Activated CD4-positive, alpha-beta T cell treated with anti-CD3 and anti-CD28 coated beads, Interleukin-2, amount 10 ng/mL, durations not matched to agents 7 days and 5 days (primary cell): ENCODE results near the gene C22orf23. TPM values are rescaled to one million over a fixed set of nuclear protein-coding genes. Genes with fewer than 3 reads are reported as not detected.

Source experiments
- CTCF ChIA-PET: fragments of 350-600 bp; sonication (Branson Sonifier 250); formaldehyde crosslinking; loops from one replicate; lab custom pipeline; 2021; ENCODE audit warnings: antibody characterized with exemption; lab: Charles Lee
- POLR2A ChIA-PET: fragments of 350-600 bp; sonication (Branson Sonifier 250); formaldehyde crosslinking; loops from one replicate; lab custom pipeline; 2021; ENCODE audit warnings: antibody characterized with exemption; lab: Charles Lee
- DNase-seq: peaks from one replicate; pipeline ENCODE4 v3.0.0-alpha.2; 2020
- H3K27ac Mint-ChIP-seq: one replicate; pipeline ENCODE4 v1.8.0; 2021; ENCODE audit warnings: mild to moderate bottlenecking, moderate library complexity, mixed read lengths
- H3K27me3 Mint-ChIP-seq: one replicate; pipeline ENCODE4 v1.8.0; 2021; ENCODE audit warnings: mixed read lengths
- H3K36me3 Mint-ChIP-seq: one replicate; pipeline ENCODE4 v1.8.0; 2021; ENCODE audit warnings: low read depth, mixed read lengths
- H3K4me1 Mint-ChIP-seq: one replicate; pipeline ENCODE4 v1.8.0; 2021; ENCODE audit warnings: mixed read lengths
- H3K4me3 Mint-ChIP-seq: one replicate; pipeline ENCODE4 v1.8.0; 2021; ENCODE audit warnings: mild to moderate bottlenecking, moderate library complexity, mixed read lengths
- H3K9me3 Mint-ChIP-seq: one replicate; pipeline ENCODE4 v1.8.0; 2021; ENCODE audit warnings: mixed read lengths
- total RNA-seq, 2 experiments: library from RNA; stranded (reverse); gene quantifications; one replicate each; pipeline ENCODE4 v1.2.3, GENCODE V29; 2021

Gene C22orf23
- total RNA-seq, 2 experiments from 2014 or later, result 0.23 TPM; not detected in 1

DNA sequence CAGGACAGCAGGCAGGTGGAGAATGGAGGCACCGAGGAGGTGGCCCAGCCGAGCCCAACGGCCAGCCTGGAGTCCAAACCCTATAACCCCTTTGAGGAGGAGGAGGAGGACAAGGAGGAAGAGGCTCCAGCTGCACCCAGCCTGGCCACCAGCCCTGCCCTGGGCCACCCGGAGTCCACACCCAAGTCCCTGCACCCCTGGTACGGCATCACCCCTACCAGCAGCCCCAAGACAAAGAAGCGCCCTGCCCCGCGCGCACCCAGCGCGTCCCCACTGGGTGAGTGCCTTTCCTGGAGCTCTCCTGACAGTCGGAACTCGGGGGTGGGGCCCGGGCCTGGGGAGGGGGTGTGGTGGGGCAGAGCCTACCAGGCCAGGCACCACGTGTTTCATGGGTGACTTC is 27.6 kb downstream of the C22orf23 start:
- Mint-ChIP-seq H3K9me3 (no peaks in the 10 kb centered on the region), H3K27me3 (no peaks in the 10 kb centered on the region), H3K27ac (no peak overlapping the region), H3K36me3 (peaks cover 10% of the 10 kb centered on the region), H3K4me3 (no peak overlapping the region), H3K4me1 (peaks cover 5% of the 10 kb centered on the region)
- DNase-seq, result no peak
- ChIA-PET CTCF (no interaction called here), POLR2A (no interaction called here)

DNA sequence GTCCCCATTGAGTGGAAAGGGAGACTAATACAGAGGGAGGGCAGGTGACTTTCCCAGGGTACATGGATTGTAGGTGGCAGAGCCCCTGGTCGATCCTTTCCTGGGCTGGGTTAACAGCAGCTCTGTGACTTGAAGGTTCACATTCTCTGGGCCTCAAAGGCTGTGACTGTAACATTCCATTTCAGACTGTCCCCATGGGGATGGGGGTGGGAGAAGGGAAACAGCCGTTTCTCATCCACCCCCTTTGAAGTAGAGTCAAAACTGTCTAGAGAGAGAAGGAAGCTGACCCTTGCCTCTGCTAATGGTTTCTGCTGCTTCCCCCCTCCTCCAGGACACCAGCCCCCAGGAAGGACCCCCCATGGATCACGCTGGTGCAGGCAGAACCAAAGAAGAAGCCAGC is 28.1 kb downstream of the C22orf23 start:
- Mint-ChIP-seq H3K27me3 (no peaks in the 10 kb centered on the region), H3K36me3 (peaks cover 10% of the 10 kb centered on the region), H3K27ac (no peak overlapping the region), H3K9me3 (no peaks in the 10 kb centered on the region), H3K4me3 (no peak overlapping the region), H3K4me1 (peaks cover under 1% of the 10 kb centered on the region)
- POLR2A ChIA-PET, result no interaction called here
- CTCF ChIA-PET, result no interaction called here
- DNase-seq, result no peak

DNA sequence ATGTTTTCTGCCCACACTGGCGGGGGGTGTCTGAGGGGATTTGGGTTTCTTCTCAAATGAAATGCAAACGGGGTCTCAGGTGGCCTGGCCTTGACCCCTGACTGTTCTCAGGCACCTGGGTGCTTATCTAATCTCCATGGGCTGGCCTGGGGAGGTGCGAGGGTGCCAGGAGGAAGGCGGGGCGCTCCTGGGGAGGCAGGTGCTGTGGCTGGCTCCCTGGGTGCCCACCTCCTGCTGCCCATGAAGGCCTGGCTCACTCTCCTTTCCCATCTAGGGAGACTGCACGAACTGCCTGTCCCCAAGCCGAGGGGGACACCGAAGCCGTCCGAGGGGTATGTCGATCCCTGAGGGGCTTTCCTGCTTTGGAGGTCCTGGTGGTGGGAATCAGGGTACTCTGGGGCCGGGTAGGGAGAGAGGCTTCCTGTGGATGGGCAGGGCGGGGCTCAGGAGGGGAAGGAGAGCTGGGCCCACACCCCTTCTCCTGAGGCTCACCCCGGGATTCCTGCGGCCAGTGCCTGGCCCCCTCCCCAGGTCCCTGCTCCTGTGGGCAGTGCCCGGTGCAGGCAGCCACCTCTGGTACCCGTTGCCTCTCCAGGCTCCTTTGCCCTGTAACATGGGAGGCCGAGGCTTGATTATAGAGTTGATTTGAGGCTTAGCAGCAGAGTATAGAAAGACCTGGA is 28.9 kb downstream of the C22orf23 start:
- Mint-ChIP-seq H3K27me3 (no peaks in the 10 kb centered on the region), H3K4me3 (no peak overlapping the region), H3K27ac (no peak overlapping the region), H3K9me3 (no peaks in the 10 kb centered on the region), H3K4me1 (peaks cover 8% of the 10 kb centered on the region), H3K36me3 (peaks cover 14% of the 10 kb centered on the region)
- CTCF ChIA-PET, result no interaction called here
- DNase-seq, result no peak
- POLR2A ChIA-PET, result no interaction called here

GRCh38 chr22:37923927-37924326 is 29.5 kb downstream of the C22orf23 start:
- H3K36me3 Mint-ChIP-seq, result peaks cover 12% of the 10 kb centered on the region
- H3K27me3 Mint-ChIP-seq, result no peaks in the 10 kb centered on the region
- H3K27ac Mint-ChIP-seq, result no peak overlapping the region
- H3K4me3 Mint-ChIP-seq, result no peak overlapping the region
- DNase-seq, result no peak
- no peaks in the 10 kb centered on the region for H3K9me3 Mint-ChIP-seq
- peaks cover 8% of the 10 kb centered on the region for H3K4me1 Mint-ChIP-seq
- ChIA-PET POLR2A (no interaction called here), CTCF (no interaction called here)

- ChIA-PET CTCF (no interaction called here), POLR2A (no interaction called here)
- peaks cover 11% of the 10 kb centered on the region for H3K36me3 Mint-ChIP-seq
Measured at GRCh38 chr22:37922191-37922590, 31.2 kb downstream of the C22orf23 start.

GRCh38 chr22:37920126-37920525 is 33.3 kb downstream of the C22orf23 start:
- H3K27me3 Mint-ChIP-seq, result no peaks in the 10 kb centered on the region
- H3K9me3 Mint-ChIP-seq, result no peaks in the 10 kb centered on the region
- ChIA-PET POLR2A (no interaction called here), CTCF (interaction anchor here (0.7 to 1.4 kb wide), 2 partner anchors 15 to 102 kb away, joined by 3 read pairs; no protein-coding TSS in a partner anchor)
- peak overlapping the region; percentile 91 for H3K27ac Mint-ChIP-seq
- peak overlapping the region; percentile 17 for H3K4me3 Mint-ChIP-seq
- peaks cover 15% of the 10 kb centered on the region for H3K36me3 Mint-ChIP-seq
- peaks cover 11% of the 10 kb centered on the region for H3K4me1 Mint-ChIP-seq
- no peak for DNase-seq

More at GRCh38 chr22:37922191-37922590, 31.2 kb downstream of the C22orf23 start:
- Mint-ChIP-seq H3K27me3 (no peaks in the 10 kb centered on the region), H3K4me1 (peaks cover 11% of the 10 kb centered on the region), H3K27ac (no peak overlapping the region), H3K9me3 (no peaks in the 10 kb centered on the region), H3K4me3 (no peak overlapping the region)
- no peak for DNase-seq

- CTCF ChIA-PET, result interaction anchor here (0.7 to 1.6 kb wide), 3 partner anchors 15 to 101 kb away, joined by 3 to 4 read pairs (median 4); no protein-coding TSS in a partner anchor
- Mint-ChIP-seq H3K27me3 (no peaks in the 10 kb centered on the region), H3K4me3 (no peak overlapping the region), H3K4me1 (peaks cover 11% of the 10 kb centered on the region), H3K27ac (no peak overlapping the region), H3K36me3 (peaks cover 15% of the 10 kb centered on the region), H3K9me3 (no peaks in the 10 kb centered on the region)
- no peak for DNase-seq
- POLR2A ChIA-PET, result no interaction called here
Measured at GRCh38 chr22:37918580-37919270, 34.7 kb downstream of the C22orf23 start.

GRCh38 chr22:37917874-37918548 is 35.4 kb downstream of the C22orf23 start:
- H3K36me3 Mint-ChIP-seq, result peaks cover 17% of the 10 kb centered on the region
- H3K27ac Mint-ChIP-seq, result no peak overlapping the region
- ChIA-PET POLR2A (no interaction called here), CTCF (interaction anchor here (1.6 kb wide), 1 partner anchor 19 kb away, joined by 4 read pairs; no protein-coding TSS in a partner anchor)
- H3K4me1 Mint-ChIP-seq, result peaks cover 16% of the 10 kb centered on the region
- no peaks in the 10 kb centered on the region for H3K9me3 Mint-ChIP-seq
- H3K4me3 Mint-ChIP-seq, result no peak overlapping the region
- H3K27me3 Mint-ChIP-seq, result no peaks in the 10 kb centered on the region
- no peak for DNase-seq

DNA sequence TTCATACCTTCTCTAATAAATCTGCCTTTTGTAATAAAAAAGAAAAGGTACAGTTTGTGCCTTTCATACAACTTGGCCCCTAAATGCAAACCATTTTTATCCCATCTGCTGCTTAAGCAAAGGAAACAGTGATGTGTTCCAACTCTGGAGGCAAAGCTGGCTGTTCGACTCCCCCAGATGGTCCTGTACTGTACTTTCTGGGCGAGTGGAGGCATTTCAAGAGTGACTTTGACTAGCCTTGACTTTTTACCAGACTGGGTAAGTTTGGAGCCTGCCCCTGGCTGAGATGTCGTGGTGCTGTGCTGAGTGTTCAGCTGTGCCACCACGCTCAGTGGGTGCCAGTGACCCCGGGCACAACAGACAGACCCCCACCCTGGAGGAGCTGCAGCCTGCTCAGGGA is 37.1 kb downstream of the C22orf23 start:
- peaks cover 15% of the 10 kb centered on the region for H3K36me3 Mint-ChIP-seq
- POLR2A ChIA-PET, result interaction anchor here (0.6 kb wide), 1 partner anchor 66 kb away, joined by 4 read pairs; no protein-coding TSS in a partner anchor
- peaks cover 26% of the 10 kb centered on the region for H3K4me1 Mint-ChIP-seq
- H3K27ac Mint-ChIP-seq, result no peak overlapping the region
- no peaks in the 10 kb centered on the region for H3K27me3 Mint-ChIP-seq
- no peak for DNase-seq
- H3K4me3 Mint-ChIP-seq, result no peak overlapping the region
- CTCF ChIA-PET, result interaction anchor here (0.6 to 0.8 kb wide), 2 partner anchors 11 to 39 kb away, joined by 3 to 4 read pairs; partner anchors contain the start of gene MICALL1
- H3K9me3 Mint-ChIP-seq, result no peaks in the 10 kb centered on the region

DNA sequence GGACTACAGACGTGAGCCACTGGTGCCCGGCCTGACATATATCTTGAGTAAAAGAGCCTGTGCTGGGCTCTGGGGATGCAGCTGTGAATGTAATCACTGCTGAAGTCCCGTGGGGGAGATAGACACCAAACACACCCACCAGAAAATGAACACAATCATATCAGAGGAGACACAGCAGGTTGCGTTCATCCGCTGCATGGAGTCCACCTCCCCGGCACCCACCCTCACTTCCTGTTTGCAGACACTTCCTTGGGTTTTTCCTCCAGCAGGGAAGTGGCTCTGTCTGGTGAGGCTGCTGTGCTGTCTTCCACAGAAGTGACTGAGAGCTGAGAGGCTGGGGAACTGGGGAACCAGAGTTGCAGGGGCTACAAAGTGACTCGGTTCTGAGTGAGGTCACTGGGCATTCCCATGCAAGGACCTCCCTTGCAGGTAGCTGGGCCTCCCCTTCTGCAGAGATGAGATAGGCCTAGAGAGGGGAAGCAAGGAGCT is 40.1 kb downstream of the C22orf23 start:
- Mint-ChIP-seq H3K36me3 (peaks cover 11% of the 10 kb centered on the region), H3K4me3 (no peak overlapping the region), H3K4me1 (peaks cover 22% of the 10 kb centered on the region), H3K27me3 (no peaks in the 10 kb centered on the region), H3K27ac (no peak overlapping the region), H3K9me3 (no peaks in the 10 kb centered on the region)
- CTCF ChIA-PET, result no interaction called here
- POLR2A ChIA-PET, result no interaction called here
- DNase-seq, result no peak

DNA sequence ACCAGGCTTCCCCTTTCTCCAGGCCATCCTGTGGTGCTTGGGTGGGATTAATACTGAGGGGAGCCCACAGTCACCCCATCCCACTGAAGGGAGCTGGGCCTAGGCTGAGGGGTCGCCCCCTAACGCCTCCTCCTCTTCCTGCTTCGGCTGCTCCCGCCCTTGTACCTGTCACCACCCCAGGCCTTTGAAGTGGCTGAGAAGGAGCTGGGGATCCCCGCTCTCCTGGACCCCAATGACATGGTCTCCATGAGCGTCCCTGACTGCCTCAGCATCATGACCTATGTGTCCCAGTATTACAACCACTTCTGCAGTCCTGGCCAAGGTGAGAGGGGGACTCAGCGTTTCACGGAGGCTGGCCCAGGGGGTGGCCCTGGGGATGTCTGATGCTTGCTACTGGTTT is 41.2 kb downstream of the C22orf23 start:
- CTCF ChIA-PET, result interaction anchor here (1.9 kb wide), 1 partner anchor 22 kb away, joined by 6 read pairs; no protein-coding TSS in a partner anchor
- Mint-ChIP-seq H3K9me3 (no peaks in the 10 kb centered on the region), H3K36me3 (peaks cover 6% of the 10 kb centered on the region), H3K27me3 (no peaks in the 10 kb centered on the region), H3K27ac (no peak overlapping the region), H3K4me1 (peaks cover 30% of the 10 kb centered on the region), H3K4me3 (no peak overlapping the region)
- POLR2A ChIA-PET, result no interaction called here
- DNase-seq, result no peak

DNA sequence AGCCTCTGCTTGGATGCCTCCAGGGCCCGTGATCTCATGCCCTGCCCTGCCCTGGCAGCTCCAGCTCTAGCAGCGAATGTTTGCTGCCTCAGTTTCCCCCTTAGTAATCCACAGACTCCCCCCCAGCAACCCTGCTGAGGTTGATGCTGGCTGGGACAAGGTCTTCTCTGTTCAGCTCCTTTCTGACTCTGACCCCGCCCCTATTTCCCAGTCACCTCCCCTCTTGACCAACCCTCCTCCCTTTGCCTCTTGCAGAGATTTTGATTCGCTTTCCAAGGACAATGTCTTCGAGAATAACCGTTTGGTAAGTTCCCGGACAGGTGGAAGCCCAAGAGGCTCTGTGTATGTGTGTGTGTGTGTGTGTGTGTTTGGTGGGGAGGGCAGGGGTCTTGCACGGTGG is 41.7 kb downstream of the C22orf23 start:
- no peaks in the 10 kb centered on the region for H3K27me3 Mint-ChIP-seq
- no peaks in the 10 kb centered on the region for H3K9me3 Mint-ChIP-seq
- CTCF ChIA-PET, result interaction anchor here (1.9 kb wide), 1 partner anchor 22 kb away, joined by 6 read pairs; no protein-coding TSS in a partner anchor
- no peak overlapping the region for H3K4me3 Mint-ChIP-seq
- POLR2A ChIA-PET, result no interaction called here
- peaks cover 33% of the 10 kb centered on the region for H3K4me1 Mint-ChIP-seq
- peaks cover 6% of the 10 kb centered on the region for H3K36me3 Mint-ChIP-seq
- DNase-seq, result no peak
- no peak overlapping the region for H3K27ac Mint-ChIP-seq
